ENCODE measurements around the gene SOD1. TPM values are rescaled to one million over a fixed set of nuclear protein-coding genes. Genes with fewer than 3 reads are reported as not detected.
"Not testable (repeated sequence)": the region's sequence is repeated elsewhere in the genome, so short reads cannot be mapped to it uniquely, and the experiment has no call there.

Gene SOD1
- total and polyA plus RNA-seq, 2 experiments from 2014 or later = 195 to 260 TPM

GRCh38 chr21:31629972-31630711 lies 29.4 kb upstream of the SOD1 start:
- H3K9me3 ChIP-seq (ENCODE audit: low read depth) = no peaks in the 10 kb centered on the region
- no peak overlapping the region for H3K27ac ChIP-seq
- no peaks in the 10 kb centered on the region for H3K36me3 ChIP-seq (replicated peaks; ENCODE audit: insufficient read depth, low read depth)
- H3K4me1 ChIP-seq (ENCODE audit: insufficient read depth) = no peaks in the 10 kb centered on the region
- no peaks in the 10 kb centered on the region for H3K27me3 ChIP-seq
- H2AFZ ChIP-seq = no peak overlapping the region
- 60% methylated on average over 8 of the region's 8 CpGs for WGBS (ENCODE audit: low lambda C conversion rate, missing lambda C conversion rate)
- no peak overlapping the region for H3K4me2 ChIP-seq
- no peaks in the 10 kb centered on the region for H4K20me1 ChIP-seq (ENCODE audit: insufficient read depth, poor library complexity, severe bottlenecking)
- no peaks in the 10 kb centered on the region for H3K9me2 ChIP-seq (replicated peaks; ENCODE audit: insufficient read depth)
- DNase-seq (ENCODE audit: low spot score) = peak; percentile 33
- TF ChIP-seq EZH2phosphoT487 (IDR thresholded peaks at IDR 0.05; ENCODE audit: low read depth, severe bottlenecking, unreplicated experiment) (no peak), EZH2 (IDR thresholded peaks at IDR 0.05; ENCODE audit: borderline replicate concordance) (no peak), CTCF (IDR thresholded peaks at IDR 0.05; ENCODE audit: poor library complexity) (no peak)
- no peaks in the 10 kb centered on the region for H3K79me2 ChIP-seq
- H3K4me3 ChIP-seq = no peak overlapping the region

GRCh38 chr21:31631881-31632280 lies 27.6 kb upstream of the SOD1 start:
- not testable (repeated sequence) for H3K79me2 ChIP-seq; H3K4me1 ChIP-seq (ENCODE audit: insufficient read depth); H3K27me3 ChIP-seq; H3K4me2 ChIP-seq; DNase-seq (ENCODE audit: low spot score); H3K9me2 ChIP-seq (replicated peaks; ENCODE audit: insufficient read depth); H3K4me3 ChIP-seq; H2AFZ ChIP-seq; H3K36me3 ChIP-seq (replicated peaks; ENCODE audit: insufficient read depth, low read depth); H3K27ac ChIP-seq; H4K20me1 ChIP-seq (ENCODE audit: insufficient read depth, poor library complexity, severe bottlenecking); H3K9me3 ChIP-seq (ENCODE audit: low read depth)
- WGBS (ENCODE audit: low lambda C conversion rate, missing lambda C conversion rate) = 97% methylated on average over 6 of the region's 6 CpGs

GRCh38 chr21:31634993-31635392 lies 24.5 kb upstream of the SOD1 start:
- H4K20me1 ChIP-seq (ENCODE audit: insufficient read depth, poor library complexity, severe bottlenecking) = no peaks in the 10 kb centered on the region
- H3K4me3 ChIP-seq = no peak overlapping the region
- H3K4me1 ChIP-seq (ENCODE audit: insufficient read depth) = no peaks in the 10 kb centered on the region
- no peaks in the 10 kb centered on the region for H3K27me3 ChIP-seq
- 92% methylated on average over 3 of the region's 3 CpGs for WGBS (ENCODE audit: low lambda C conversion rate, missing lambda C conversion rate)
- H3K27ac ChIP-seq = no peak overlapping the region
- H3K9me3 ChIP-seq (ENCODE audit: low read depth) = no peaks in the 10 kb centered on the region
- no peaks in the 10 kb centered on the region for H3K79me2 ChIP-seq
- no peak for DNase-seq (ENCODE audit: low spot score)
- H3K4me2 ChIP-seq = no peak overlapping the region
- no peaks in the 10 kb centered on the region for H3K9me2 ChIP-seq (replicated peaks; ENCODE audit: insufficient read depth)
- H2AFZ ChIP-seq = no peak overlapping the region
- H3K36me3 ChIP-seq (replicated peaks; ENCODE audit: insufficient read depth, low read depth) = no peaks in the 10 kb centered on the region
- TF ChIP-seq EZH2 (IDR thresholded peaks at IDR 0.05; ENCODE audit: borderline replicate concordance) (no peak), CTCF (IDR thresholded peaks at IDR 0.05; ENCODE audit: poor library complexity) (no peak), EZH2phosphoT487 (IDR thresholded peaks at IDR 0.05; ENCODE audit: low read depth, severe bottlenecking, unreplicated experiment) (no peak)

- no peaks in the 10 kb centered on the region for H3K9me2 ChIP-seq (replicated peaks; ENCODE audit: insufficient read depth)
- TF ChIP-seq CTCF (IDR thresholded peaks at IDR 0.05; ENCODE audit: poor library complexity) (no peak), EZH2 (IDR thresholded peaks at IDR 0.05; ENCODE audit: borderline replicate concordance) (no peak), EZH2phosphoT487 (IDR thresholded peaks at IDR 0.05; ENCODE audit: low read depth, severe bottlenecking, unreplicated experiment) (no peak)
- no peaks in the 10 kb centered on the region for H3K79me2 ChIP-seq
Measured at GRCh38 chr21:31636874-31637273, 22.6 kb upstream of the SOD1 start.

More at GRCh38 chr21:31636874-31637273, 22.6 kb upstream of the SOD1 start:
- Histone ChIP-seq H4K20me1 (ENCODE audit: insufficient read depth, poor library complexity, severe bottlenecking) (no peaks in the 10 kb centered on the region), H3K4me3 (no peak overlapping the region), H2AFZ (no peak overlapping the region), H3K4me2 (no peak overlapping the region), H3K4me1 (ENCODE audit: insufficient read depth) (no peaks in the 10 kb centered on the region), H3K36me3 (replicated peaks; ENCODE audit: insufficient read depth, low read depth) (no peaks in the 10 kb centered on the region), H3K27me3 (no peaks in the 10 kb centered on the region), H3K9me3 (ENCODE audit: low read depth) (no peaks in the 10 kb centered on the region), H3K27ac (no peak overlapping the region)
- DNase-seq (ENCODE audit: low spot score) = no peak
- WGBS (ENCODE audit: low lambda C conversion rate, missing lambda C conversion rate) = 77% methylated on average over 2 of the region's 2 CpGs
